B cell (primary cell): ENCODE data around the gene FBXO44. TPM values are rescaled to one million over a fixed set of nuclear protein-coding genes. Genes with fewer than 3 reads are reported as not detected.

ENCODE experiments used
- ATAC-seq: fragments of 200-7000 bp; cut with Tn5 transposase; one replicate; pipeline ENCODE4 v1.10.0; 2021; ENCODE audit warnings: low read depth, mild to moderate bottlenecking, moderate number of reproducible peaks, moderate library complexity
- CTCF ChIA-PET: fragments of 350-600 bp; sonication (Branson Sonifier 250); formaldehyde crosslinking; loops from one replicate; lab custom pipeline; 2021; ENCODE audit warnings: antibody characterized with exemption, inconsistent platforms; lab: Charles Lee
- POLR2A ChIA-PET: fragments of 350-600 bp; sonication (Branson Sonifier 250); formaldehyde crosslinking; loops from one replicate; lab custom pipeline; 2021; ENCODE audit warnings: antibody characterized with exemption; lab: Charles Lee
- DNase-seq: peaks from one replicate; pipeline ENCODE4 v3.0.0; 2013
- H2AFZ ChIP-seq: 2 replicates; pipeline ENCODE4 v1.6.1; 2012; ENCODE audit warnings: mild to moderate bottlenecking, low read depth, low read length; ENCODE audit not compliant: insufficient read depth, poor library complexity, severe bottlenecking
- H3K27ac ChIP-seq, 2 donors: 1 replicate in 1 of 2; 2 replicates in 1 of 2; pipeline ENCODE4 v1.5.1; 2012 to 2013; ENCODE audit warnings: low read length in 2 of 2, mild to moderate bottlenecking in 2 of 2, moderate library complexity in 1 of 2
- H3K27me3 ChIP-seq, 4 experiments: fragments of 200-600 bp in 1 of 4; sonication (generic) in 1 of 4; replicated peaks in 1 of 4; 1 replicate in 2 of 4; 2 replicates in 2 of 4; pipeline versions ENCODE4 v1.6.1 to v1.7.0; 2013 to 2016; ENCODE audit warnings: low read length in 3 of 4, mild to moderate bottlenecking in 2 of 4, mixed read lengths in 1 of 4, moderate library complexity in 1 of 4; ENCODE audit not compliant: insufficient read depth in 4 of 4, control insufficient read depth in 3 of 4; ENCODE audit errors: control extremely low read depth in 1 of 4
- H3K36me3 ChIP-seq, 2 experiments: replicated peaks in 1 of 2; 1 replicate in 1 of 2; 2 replicates in 1 of 2; pipeline versions ENCODE4 v1.6.1 to v1.7.1; 2013; ENCODE audit warnings: low read length in 1 of 2; ENCODE audit not compliant: insufficient read depth in 2 of 2, control insufficient read depth in 1 of 2; ENCODE audit errors: control extremely low read depth in 1 of 2, extremely low read depth in 1 of 2
- H3K4me1 ChIP-seq, 2 donors: fragments of 200-600 bp in 1 of 2; sonication (generic) in 1 of 2; 1 replicate in 1 of 2; 2 replicates in 1 of 2; pipeline versions ENCODE4 v1.5.1 to v1.6.1; 2013 to 2017; ENCODE audit warnings: low read length in 2 of 2; ENCODE audit not compliant: control insufficient read depth in 2 of 2, insufficient read depth in 2 of 2
- H3K4me2 ChIP-seq: replicated peaks from 2 replicates; pipeline ENCODE3; 2012; ENCODE audit warnings: mild to moderate bottlenecking, low read depth, low read length; ENCODE audit not compliant: poor library complexity, severe bottlenecking
- H3K4me3 ChIP-seq, 5 experiments: fragments of 200-600 bp in 1 of 5; sonication (generic) in 1 of 5; 1 replicate in 3 of 5; 2 replicates in 2 of 5; pipeline versions ENCODE4 v1.5.1 to v1.7.0; 2011 to 2016; ENCODE audit warnings: low read length in 4 of 5, mild to moderate bottlenecking in 4 of 5, low read depth in 2 of 5, control low read depth in 1 of 5, moderate library complexity in 1 of 5; ENCODE audit not compliant: insufficient read depth in 1 of 5; ENCODE audit errors: control extremely low read depth in 1 of 5, extremely low read depth in 1 of 5
- H3K79me2 ChIP-seq: fragments of 200-600 bp; sonication (generic); one replicate; pipeline ENCODE4 v1.6.0; 2016; ENCODE audit warnings: low read length; ENCODE audit not compliant: control insufficient read depth, insufficient read depth
- H3K9ac ChIP-seq: fragments of 200-600 bp; sonication (generic); 2 replicates; pipeline ENCODE4 v1.6.1; 2017; ENCODE audit warnings: mild to moderate bottlenecking, low read length, moderate library complexity
- H3K9me3 ChIP-seq, 3 donors: one replicate each; pipeline versions ENCODE4 v1.6.1 to v1.7.1; 2013; ENCODE audit warnings: low read length in 2 of 3; ENCODE audit not compliant: control insufficient read depth in 2 of 3, insufficient read depth in 1 of 3; ENCODE audit errors: control extremely low read depth in 1 of 3
- H4K20me1 ChIP-seq: 2 replicates; pipeline ENCODE4 v1.6.0; 2012; ENCODE audit warnings: mild to moderate bottlenecking, low read length; ENCODE audit not compliant: insufficient read depth, control insufficient read depth, poor library complexity, severe bottlenecking
- H3K27ac Mint-ChIP-seq: one replicate; pipeline ENCODE4 v1.8.0; 2021; ENCODE audit warnings: mixed read lengths
- H3K27me3 Mint-ChIP-seq: one replicate; pipeline ENCODE4 v1.8.0; 2021; ENCODE audit warnings: mixed read lengths
- H3K4me1 Mint-ChIP-seq: one replicate; pipeline ENCODE4 v1.8.0; 2021; ENCODE audit warnings: mixed read lengths
- H3K4me3 Mint-ChIP-seq: one replicate; pipeline ENCODE4 v1.8.0; 2021; ENCODE audit warnings: mixed read lengths
- H3K9me3 Mint-ChIP-seq: one replicate; pipeline ENCODE4 v1.8.0; 2022; ENCODE audit warnings: mixed read lengths; ENCODE audit not compliant: insufficient read depth
- EZH2 ChIP-seq: IDR thresholded peaks from 2 replicates; pipeline ENCODE4 v1.6.1; 2012; ENCODE audit warnings: borderline replicate concordance, low read depth, mild to moderate bottlenecking, moderate library complexity, low read length; ENCODE audit not compliant: insufficient read depth, poor library complexity, severe bottlenecking
- WGBS: methylation state at CpG from one replicate; pipeline ENCODE4 v1.1.5; 2013; ENCODE audit warnings: missing lambda C conversion rate; ENCODE audit not compliant: insufficient coverage; 5-methylcytosine and 5-hydroxymethylcytosine counted together
- intact Hi-C: fragments of 100-400 bp; cut with micrococcal nuclease; formaldehyde crosslinking; loops from one replicate; pipeline ENCODE4 v1.10.0; 2022
- polyA plus RNA-seq: library from polyadenylated mRNA; depleted of rRNA; stranded (reverse); fragments of >200 nt; gene quantifications from 2 replicates; pipeline ENCODE4 v1.2.3, GENCODE V29; 2012
- total RNA-seq, 2 donors: library from RNA; stranded (reverse); fragments of 120-200 nt in 1 of 2; gene quantifications; 1 replicate in 1 of 2; 2 replicates in 1 of 2; pipeline versions ENCODE4 v1.2.3 to v1.2.4, GENCODE V29; 2013 to 2022
- TF ChIP-seq, protein P1 (sequence below): fragments of 200-600 bp; IDR thresholded peaks from one replicate; pipeline ENCODE4 v1.8.0; 2022; ENCODE audit warnings: antibody characterized with exemption, mild to moderate bottlenecking

FBXO44 gene
- total and polyA plus RNA-seq, 2 donors (not counting 1 experiment from before 2014, with no cell fraction given): 61.5 to 101 TPM

DNA sequence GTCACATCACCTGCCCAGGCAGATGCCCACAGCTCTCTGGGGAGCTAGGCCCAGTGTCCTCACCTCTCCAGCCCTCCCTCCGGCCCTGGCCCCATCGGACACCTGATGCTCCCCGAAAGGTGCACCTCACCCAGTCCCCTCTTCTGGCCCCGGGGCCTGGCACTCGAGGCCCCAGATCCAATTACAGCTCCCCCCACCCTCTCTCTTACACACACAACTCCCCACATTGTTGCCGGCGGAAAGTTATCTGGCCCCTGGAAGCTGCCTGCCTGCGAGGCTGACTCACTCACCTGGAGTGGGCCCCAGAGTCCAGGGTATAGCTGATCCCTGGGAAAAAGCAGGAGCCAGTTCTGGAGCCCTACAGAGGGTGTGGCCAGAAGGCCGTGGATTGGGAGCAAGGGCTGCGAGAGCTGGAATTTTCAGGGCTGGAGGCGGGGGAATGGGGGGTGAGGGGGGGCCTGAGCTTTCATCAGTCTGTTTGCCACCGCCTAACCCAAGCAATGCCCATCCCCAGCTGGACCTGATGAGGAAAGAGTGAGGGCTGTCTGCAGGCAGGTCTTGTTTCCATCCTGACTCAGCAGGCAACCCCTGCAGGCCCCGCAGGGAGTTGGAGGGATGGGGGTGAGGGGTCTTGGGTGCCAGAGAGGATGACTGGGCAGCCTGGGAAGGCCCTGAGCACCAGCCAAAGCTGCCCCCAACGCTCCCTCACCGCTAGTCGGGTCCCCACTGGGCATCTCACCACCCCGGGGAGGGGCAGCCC, 1.4 kb upstream of the FBXO44 start:
- Mint-ChIP-seq H3K4me3 (peak overlapping the region; percentile 75), H3K4me1 (peaks cover 35% of the 10 kb centered on the region), H3K27ac (no peak overlapping the region), H3K27me3 (no peaks in the 10 kb centered on the region), H3K9me3 (no peaks in the 10 kb centered on the region)
- Histone ChIP-seq H3K9me3 (no peaks in the 10 kb centered on the region), H3K36me3 (peaks cover 0 to 8% of the 10 kb centered on the region in 2 experiments), H3K4me2 (peak overlapping the region; percentile 95), H3K4me3 (no peak overlapping the region), H3K79me2 (no peaks in the 10 kb centered on the region), H3K27me3 (no peaks in the 10 kb centered on the region), H3K27ac (no peak overlapping the region), H3K4me1 (peaks cover 22 to 37% of the 10 kb centered on the region in 2 donors), H4K20me1 (peaks cover 11% of the 10 kb centered on the region), H3K9ac (no peak overlapping the region), H2AFZ (no peak overlapping the region)
- ATAC-seq: no peak
- POLR2A ChIA-PET: interaction anchor here (0.8 to 1.3 kb wide), 2 partner anchors 12 to 66 kb away, joined by 3 to 5 read pairs; no protein-coding TSS in a partner anchor
- CTCF ChIA-PET: interaction anchor here (0.5 to 18.9 kb wide), 9 partner anchors 9 to 616 kb away, joined by 3 to 231 read pairs (median 3); partner anchors contain the start of gene FBXO6
- 89% methylated on average over 17 of the region's 17 CpGs for WGBS
- no peak for DNase-seq
- intact Hi-C loops: loop anchor here (5.0 kb wide), 4 partner anchors 79 to 391 kb away; partner anchors contain the start of gene MTOR
- no peak for TF ChIP-seq EZH2
- TF ChIP-seq, protein P1, sequence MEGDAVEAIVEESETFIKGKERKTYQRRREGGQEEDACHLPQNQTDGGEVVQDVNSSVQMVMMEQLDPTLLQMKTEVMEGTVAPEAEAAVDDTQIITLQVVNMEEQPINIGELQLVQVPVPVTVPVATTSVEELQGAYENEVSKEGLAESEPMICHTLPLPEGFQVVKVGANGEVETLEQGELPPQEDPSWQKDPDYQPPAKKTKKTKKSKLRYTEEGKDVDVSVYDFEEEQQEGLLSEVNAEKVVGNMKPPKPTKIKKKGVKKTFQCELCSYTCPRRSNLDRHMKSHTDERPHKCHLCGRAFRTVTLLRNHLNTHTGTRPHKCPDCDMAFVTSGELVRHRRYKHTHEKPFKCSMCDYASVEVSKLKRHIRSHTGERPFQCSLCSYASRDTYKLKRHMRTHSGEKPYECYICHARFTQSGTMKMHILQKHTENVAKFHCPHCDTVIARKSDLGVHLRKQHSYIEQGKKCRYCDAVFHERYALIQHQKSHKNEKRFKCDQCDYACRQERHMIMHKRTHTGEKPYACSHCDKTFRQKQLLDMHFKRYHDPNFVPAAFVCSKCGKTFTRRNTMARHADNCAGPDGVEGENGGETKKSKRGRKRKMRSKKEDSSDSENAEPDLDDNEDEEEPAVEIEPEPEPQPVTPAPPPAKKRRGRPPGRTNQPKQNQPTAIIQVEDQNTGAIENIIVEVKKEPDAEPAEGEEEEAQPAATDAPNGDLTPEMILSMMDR: no peak

DNA sequence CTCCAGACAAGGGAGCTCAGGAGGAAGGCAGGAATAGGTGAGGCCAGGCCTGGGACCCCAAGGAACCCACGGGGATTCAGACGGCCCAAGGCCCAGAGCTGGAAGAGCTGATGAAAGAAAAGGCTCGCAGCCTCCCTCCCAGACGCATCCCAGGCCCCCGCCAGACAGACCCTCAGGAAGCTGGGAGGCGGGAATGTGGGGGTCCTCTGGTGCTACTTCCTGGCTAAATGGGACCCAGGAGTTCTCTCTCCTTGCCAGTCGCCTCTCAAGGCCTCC, 878 bp upstream of the FBXO44 start:
- CTCF ChIA-PET: interaction anchor here (1.6 to 18.9 kb wide), 3 partner anchors 9 to 69 kb away, joined by 5 to 231 read pairs (median 58); partner anchors contain the start of gene FBXO6
- H3K27me3 Mint-ChIP-seq: no peaks in the 10 kb centered on the region
- H3K4me2 ChIP-seq: peak overlapping the region; percentile 95
- peak overlapping the region; percentile 50 for H3K27ac Mint-ChIP-seq
- H3K79me2 ChIP-seq: no peaks in the 10 kb centered on the region
- DNase-seq (peak; percentile 37), ATAC-seq (no peak)
- peaks cover 0 to 8% of the 10 kb centered on the region in 2 experiments for H3K36me3 ChIP-seq
- POLR2A ChIA-PET: interaction anchor here (0.8 kb wide), 1 partner anchor 11 kb away, joined by 3 read pairs; no protein-coding TSS in a partner anchor
- peak overlapping the region; percentile 80 for H2AFZ ChIP-seq
- peaks cover 32% of the 10 kb centered on the region for H3K4me1 Mint-ChIP-seq
- H3K9me3 Mint-ChIP-seq: no peaks in the 10 kb centered on the region
- peaks cover 22 to 37% of the 10 kb centered on the region in 2 donors for H3K4me1 ChIP-seq
- peak overlapping the region in 4 of 5 experiments; percentile 21 to 82 (median 74) for H3K4me3 ChIP-seq
- H3K4me3 Mint-ChIP-seq: peak overlapping the region; percentile 75
- peak overlapping the region; percentile 70 for H3K9ac ChIP-seq
- H3K27ac ChIP-seq: no peak overlapping the region
- intact Hi-C loops: loop anchor here (1.0 to 5.0 kb wide), 7 partner anchors 11 to 391 kb away; partner anchors contain the start of genes FBXO6, MAD2L2, MTHFR and MTOR
- TF ChIP-seq, protein P1: no peak
- TF ChIP-seq EZH2: no peak
- no peaks in the 10 kb centered on the region for H3K27me3 ChIP-seq
- WGBS: 80% methylated on average over 7 of the region's 7 CpGs
- H3K9me3 ChIP-seq: no peaks in the 10 kb centered on the region
- peaks cover 11% of the 10 kb centered on the region for H4K20me1 ChIP-seq
